HG02763 (cell line): ENCODE results near the gene WDR75.
A peak's percentile ranks its signal among the peaks of the same experiment; 100 is the strongest.
"Not testable (repeated sequence)": the region's sequence is repeated elsewhere in the genome, so short reads cannot be mapped to it uniquely, and the experiment has no call there.

Experiments
- ATAC-seq: cut with Tn5 transposase; IDR thresholded peaks from one replicate; pipeline ENCODE4 v1.9.1; 2021; ENCODE audit warnings: mild to moderate bottlenecking, moderate library complexity; ENCODE audit not compliant: unreplicated experiment

WDR75 gene

GRCh38 chr2:189439342-189439741, 1.9 kb upstream of the WDR75 start:
- ATAC-seq: no peak

GRCh38 chr2:189440644-189440946, 679 bp upstream of the WDR75 start:
- peak; percentile 23 for ATAC-seq

GRCh38 chr2:189441709-189442074, 418 bp downstream of the WDR75 start:
- no peak for ATAC-seq

- ATAC-seq: no peak
Observed at GRCh38 chr2:189442468-189442867, 1.2 kb downstream of the WDR75 start.

- ATAC-seq: peak; percentile 22
Observed at GRCh38 chr2:189444322-189444721, 3.0 kb downstream of the WDR75 start.

GRCh38 chr2:189446780-189447179, 5.5 kb downstream of the WDR75 start:
- no peak for ATAC-seq

GRCh38 chr2:189454009-189454408, 12.7 kb downstream of the WDR75 start:
- no peak for ATAC-seq

- ATAC-seq: no peak
Observed at GRCh38 chr2:189465076-189465475, 23.8 kb downstream of the WDR75 start.

GRCh38 chr2:189465478-189465877, 24.2 kb downstream of the WDR75 start:
- ATAC-seq: no peak

- ATAC-seq: no peak
Observed at GRCh38 chr2:189466046-189466445, 24.8 kb downstream of the WDR75 start.

- ATAC-seq: no peak
Observed at GRCh38 chr2:189466656-189467055, 25.4 kb downstream of the WDR75 start.

GRCh38 chr2:189467160-189467559, 25.9 kb downstream of the WDR75 start:
- ATAC-seq: no peak

GRCh38 chr2:189467593-189467992, 26.3 kb downstream of the WDR75 start:
- ATAC-seq: no peak

GRCh38 chr2:189474526-189474925, 33.3 kb downstream of the WDR75 start:
- ATAC-seq: no peak

GRCh38 chr2:189477756-189478155, 36.5 kb downstream of the WDR75 start:
- no peak for ATAC-seq

GRCh38 chr2:189478289-189478688, 37.0 kb downstream of the WDR75 start:
- ATAC-seq: not testable (repeated sequence)

- no peak for ATAC-seq
Observed at GRCh38 chr2:189481071-189481470, 39.8 kb downstream of the WDR75 start.

GRCh38 chr2:189483571-189483970, 42.3 kb downstream of the WDR75 start:
- no peak for ATAC-seq

GRCh38 chr2:189483980-189484740, 42.9 kb downstream of the WDR75 start:
- no peak for ATAC-seq

GRCh38 chr2:189485146-189485545, 43.9 kb downstream of the WDR75 start:
- no peak for ATAC-seq

GRCh38 chr2:189486237-189486770, 45.0 kb downstream of the WDR75 start:
- ATAC-seq: no peak

GRCh38 chr2:189487283-189488007, 46.2 kb downstream of the WDR75 start:
- ATAC-seq: no peak

- ATAC-seq: no peak
Observed at GRCh38 chr2:189488008-189488310, 46.7 kb downstream of the WDR75 start.
